ENCODE measurements around the gene MUC5AC. TPM values are rescaled to one million over a fixed set of nuclear protein-coding genes. Genes with fewer than 3 reads are reported as not detected.

Gene MUC5AC
- total RNA-seq, 1 donor from 2014 or later, result not detected

- Mint-ChIP-seq H3K9me3 (ENCODE audit: low read depth) (peaks cover 4% of the 10 kb centered on the region), H3K27me3 (peaks cover 3% of the 10 kb centered on the region), H3K4me1 (ENCODE audit: low read depth) (no peaks in the 10 kb centered on the region), H3K4me3 (ENCODE audit: low read depth) (no peak overlapping the region), H3K27ac (no peak overlapping the region), H3K36me3 (ENCODE audit: insufficient read depth) (no peaks in the 10 kb centered on the region)
- no peak for TF ChIP-seq CTCF (IDR thresholded peaks at IDR 0.05; ENCODE audit: unreplicated experiment)
- no peak for DNase-seq (ENCODE audit: low spot score, unreplicated experiment)
These were observed 17.9 kb downstream of the MUC5AC start for GRCh38 chr11:1175461-1176223.

GRCh38 chr11:1176224-1177019 is 18.7 kb downstream of the MUC5AC start:
- DNase-seq (ENCODE audit: low spot score, unreplicated experiment), result no peak
- Mint-ChIP-seq H3K4me3 (ENCODE audit: low read depth) (no peak overlapping the region), H3K27ac (no peak overlapping the region), H3K36me3 (ENCODE audit: insufficient read depth) (no peaks in the 10 kb centered on the region), H3K27me3 (peaks cover 3% of the 10 kb centered on the region), H3K9me3 (ENCODE audit: low read depth) (no peaks in the 10 kb centered on the region), H3K4me1 (ENCODE audit: low read depth) (no peaks in the 10 kb centered on the region)
- TF ChIP-seq CTCF (IDR thresholded peaks at IDR 0.05; ENCODE audit: unreplicated experiment), result no peak

GRCh38 chr11:1177020-1177770 is 19.4 kb downstream of the MUC5AC start:
- H3K27ac Mint-ChIP-seq, result no peak overlapping the region
- TF ChIP-seq CTCF (IDR thresholded peaks at IDR 0.05; ENCODE audit: unreplicated experiment), result no peak

GRCh38 chr11:1177771-1178090 is 20.0 kb downstream of the MUC5AC start:
- H3K36me3 Mint-ChIP-seq (ENCODE audit: insufficient read depth), result no peaks in the 10 kb centered on the region
- DNase-seq (ENCODE audit: low spot score, unreplicated experiment), result no peak
- no peaks in the 10 kb centered on the region for H3K9me3 Mint-ChIP-seq (ENCODE audit: low read depth)
- no peak for TF ChIP-seq CTCF (IDR thresholded peaks at IDR 0.05; ENCODE audit: unreplicated experiment)
- H3K4me3 Mint-ChIP-seq (ENCODE audit: low read depth), result no peak overlapping the region
- H3K27ac Mint-ChIP-seq, result no peak overlapping the region
- no peaks in the 10 kb centered on the region for H3K4me1 Mint-ChIP-seq (ENCODE audit: low read depth)
- peaks cover 3% of the 10 kb centered on the region for H3K27me3 Mint-ChIP-seq

More at GRCh38 chr11:1177020-1177770, 19.4 kb downstream of the MUC5AC start:
- H3K4me1 Mint-ChIP-seq (ENCODE audit: low read depth), result no peaks in the 10 kb centered on the region
- DNase-seq (ENCODE audit: low spot score, unreplicated experiment), result no peak
- H3K27me3 Mint-ChIP-seq, result peaks cover 3% of the 10 kb centered on the region
- no peaks in the 10 kb centered on the region for H3K9me3 Mint-ChIP-seq (ENCODE audit: low read depth)
- H3K36me3 Mint-ChIP-seq (ENCODE audit: insufficient read depth), result no peaks in the 10 kb centered on the region
- no peak overlapping the region for H3K4me3 Mint-ChIP-seq (ENCODE audit: low read depth)

- DNase-seq (ENCODE audit: low spot score, unreplicated experiment), result no peak
- Mint-ChIP-seq H3K36me3 (ENCODE audit: insufficient read depth) (no peaks in the 10 kb centered on the region), H3K27me3 (peaks cover 3% of the 10 kb centered on the region), H3K4me3 (ENCODE audit: low read depth) (no peak overlapping the region), H3K4me1 (ENCODE audit: low read depth) (no peaks in the 10 kb centered on the region), H3K9me3 (ENCODE audit: low read depth) (no peaks in the 10 kb centered on the region), H3K27ac (no peak overlapping the region)
- TF ChIP-seq CTCF (IDR thresholded peaks at IDR 0.05; ENCODE audit: unreplicated experiment), result no peak
These were observed 20.6 kb downstream of the MUC5AC start for GRCh38 chr11:1178201-1178885.

All from progenitor cell of endocrine pancreas (in vitro differentiated cells).